DOHH2 (cell line): ENCODE data around the gene FCN2.

Experiments used
- EZH2phosphoT487 ChIP-seq: fragments of 200-600 bp; sonication (generic); IDR thresholded peaks from 2 replicates; pipeline ENCODE4 v1.6.1; 2017; ENCODE audit warnings: borderline replicate concordance, mild to moderate bottlenecking, antibody characterized with exemption, low read length, moderate library complexity, mixed read lengths
- TF ChIP-seq, protein P1 (sequence below): fragments of 200-600 bp; sonication (generic); IDR thresholded peaks from one replicate; pipeline ENCODE4 v1.5.1; 2014; ENCODE audit warnings: antibody characterized with exemption, mild to moderate bottlenecking, low read depth, low read length; ENCODE audit not compliant: poor library complexity, severe bottlenecking

- TF ChIP-seq, protein P1, sequence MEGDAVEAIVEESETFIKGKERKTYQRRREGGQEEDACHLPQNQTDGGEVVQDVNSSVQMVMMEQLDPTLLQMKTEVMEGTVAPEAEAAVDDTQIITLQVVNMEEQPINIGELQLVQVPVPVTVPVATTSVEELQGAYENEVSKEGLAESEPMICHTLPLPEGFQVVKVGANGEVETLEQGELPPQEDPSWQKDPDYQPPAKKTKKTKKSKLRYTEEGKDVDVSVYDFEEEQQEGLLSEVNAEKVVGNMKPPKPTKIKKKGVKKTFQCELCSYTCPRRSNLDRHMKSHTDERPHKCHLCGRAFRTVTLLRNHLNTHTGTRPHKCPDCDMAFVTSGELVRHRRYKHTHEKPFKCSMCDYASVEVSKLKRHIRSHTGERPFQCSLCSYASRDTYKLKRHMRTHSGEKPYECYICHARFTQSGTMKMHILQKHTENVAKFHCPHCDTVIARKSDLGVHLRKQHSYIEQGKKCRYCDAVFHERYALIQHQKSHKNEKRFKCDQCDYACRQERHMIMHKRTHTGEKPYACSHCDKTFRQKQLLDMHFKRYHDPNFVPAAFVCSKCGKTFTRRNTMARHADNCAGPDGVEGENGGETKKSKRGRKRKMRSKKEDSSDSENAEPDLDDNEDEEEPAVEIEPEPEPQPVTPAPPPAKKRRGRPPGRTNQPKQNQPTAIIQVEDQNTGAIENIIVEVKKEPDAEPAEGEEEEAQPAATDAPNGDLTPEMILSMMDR, result no peak
- no peak for TF ChIP-seq EZH2phosphoT487
Measured at GRCh38 chr9:134835987-134836386, 44.6 kb upstream of the FCN2 start.
